Measurements from ENCODE around the gene ARRB2.

The ARRB2 gene

DNA sequence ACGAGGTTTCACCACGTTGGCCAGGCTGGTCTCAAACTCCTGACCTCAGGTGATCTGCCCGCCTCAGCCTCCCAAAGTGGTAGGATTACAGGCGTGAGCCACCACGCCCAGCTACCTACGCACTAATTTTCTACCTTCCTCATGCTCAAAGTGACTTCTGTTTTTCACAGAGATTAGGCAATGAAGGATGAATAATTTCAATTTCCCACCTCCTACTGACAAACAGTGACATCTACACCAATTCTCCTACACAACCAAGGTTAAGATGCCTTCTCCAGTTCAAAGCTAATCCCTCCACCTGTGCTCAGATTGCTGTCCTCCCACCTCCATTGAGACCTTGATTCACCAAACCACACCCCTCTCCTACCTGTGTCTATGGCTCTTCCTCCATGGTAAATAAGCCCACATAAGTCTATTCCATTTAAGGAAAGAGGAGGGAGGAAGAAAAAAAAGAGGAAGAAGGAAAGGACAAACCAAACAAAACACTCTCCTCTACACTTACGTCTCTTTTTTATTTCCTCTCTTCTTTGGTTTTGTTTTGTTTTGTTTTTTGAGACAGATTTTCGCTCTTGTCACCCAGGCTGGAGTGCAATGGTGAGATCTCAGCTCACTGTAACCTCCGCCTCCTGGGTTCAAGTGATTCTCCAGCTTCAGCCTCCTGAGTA lies 15.3 kb downstream of the ARRB2 start:
- no peak for DNase-seq (ENCODE audit: low read depth, low spot score)

DNA sequence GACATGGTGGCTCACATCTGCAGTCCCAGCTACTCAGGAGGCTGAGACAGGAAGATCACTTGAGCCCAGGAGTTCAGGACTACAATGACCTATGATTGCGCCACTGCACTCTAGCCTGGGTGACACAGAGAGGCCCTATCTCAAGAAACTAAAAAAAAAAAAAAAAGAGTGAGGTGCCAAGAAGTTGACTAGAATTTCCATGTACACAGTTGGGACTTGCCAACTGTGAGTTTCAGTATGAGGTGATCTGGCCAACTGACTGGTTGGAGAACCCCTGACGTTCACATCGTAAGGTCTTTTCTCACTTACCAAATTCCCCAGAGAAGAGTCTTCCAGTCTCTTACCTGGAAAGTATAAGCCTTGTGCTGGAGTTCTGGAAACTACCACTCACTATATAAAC lies 17.7 kb downstream of the ARRB2 start:
- DNase-seq (ENCODE audit: low read depth, low spot score) = no peak

DNA sequence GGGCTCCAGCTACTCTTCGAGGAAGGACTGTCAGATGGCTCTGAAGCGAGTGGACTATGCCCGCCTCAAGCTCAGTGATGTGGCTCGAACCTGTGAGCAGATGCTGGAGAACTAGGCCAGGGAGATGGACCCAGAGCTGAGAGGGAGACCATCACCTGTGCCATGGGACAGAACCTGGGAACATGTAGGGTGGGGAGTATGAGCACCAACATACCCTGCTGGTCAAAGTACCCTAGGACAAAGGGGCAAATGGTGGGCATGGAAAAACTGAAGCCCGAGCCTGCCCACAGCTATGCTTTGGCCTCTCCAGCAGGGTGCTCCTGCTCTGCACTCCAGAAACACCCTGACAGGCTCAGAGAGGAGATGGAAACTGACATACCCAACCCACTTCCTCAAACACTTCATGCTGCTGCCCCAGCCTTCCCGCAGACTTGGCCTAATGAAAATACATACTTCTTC lies 22.7 kb downstream of the ARRB2 start:
- no peak for DNase-seq (ENCODE audit: low read depth, low spot score)

DNA sequence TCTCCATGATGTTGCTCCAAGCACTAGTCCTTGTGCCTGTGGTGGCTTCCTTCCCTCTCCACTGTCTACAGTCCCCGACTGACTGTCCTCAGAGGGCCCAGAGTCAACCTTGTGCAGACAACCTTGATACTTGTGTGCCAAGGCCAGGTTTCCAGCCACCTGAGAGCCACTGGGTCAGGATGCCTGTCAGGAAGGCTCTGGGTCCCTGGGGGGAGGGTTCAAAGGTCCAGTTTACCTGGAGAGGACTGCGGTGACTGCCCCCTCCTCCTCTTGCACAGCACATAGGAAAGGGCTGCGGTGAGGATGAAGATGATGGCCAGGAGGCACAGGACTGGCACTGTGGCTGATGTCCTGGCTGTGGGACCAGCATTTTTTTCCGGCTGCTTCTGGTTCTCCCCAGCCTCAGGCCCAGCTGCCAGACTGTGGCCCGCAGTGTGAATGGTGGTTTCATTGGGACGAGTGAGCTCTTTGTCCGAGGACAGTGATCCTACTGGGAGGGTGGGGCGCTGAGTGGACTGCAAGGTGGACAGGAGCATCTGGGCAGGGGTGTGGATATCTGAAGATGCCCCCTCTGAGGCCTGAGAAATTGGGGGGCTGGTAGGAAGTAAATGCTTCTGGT lies 24.5 kb downstream of the ARRB2 start:
- no peak for DNase-seq (ENCODE audit: low read depth, low spot score)

DNA sequence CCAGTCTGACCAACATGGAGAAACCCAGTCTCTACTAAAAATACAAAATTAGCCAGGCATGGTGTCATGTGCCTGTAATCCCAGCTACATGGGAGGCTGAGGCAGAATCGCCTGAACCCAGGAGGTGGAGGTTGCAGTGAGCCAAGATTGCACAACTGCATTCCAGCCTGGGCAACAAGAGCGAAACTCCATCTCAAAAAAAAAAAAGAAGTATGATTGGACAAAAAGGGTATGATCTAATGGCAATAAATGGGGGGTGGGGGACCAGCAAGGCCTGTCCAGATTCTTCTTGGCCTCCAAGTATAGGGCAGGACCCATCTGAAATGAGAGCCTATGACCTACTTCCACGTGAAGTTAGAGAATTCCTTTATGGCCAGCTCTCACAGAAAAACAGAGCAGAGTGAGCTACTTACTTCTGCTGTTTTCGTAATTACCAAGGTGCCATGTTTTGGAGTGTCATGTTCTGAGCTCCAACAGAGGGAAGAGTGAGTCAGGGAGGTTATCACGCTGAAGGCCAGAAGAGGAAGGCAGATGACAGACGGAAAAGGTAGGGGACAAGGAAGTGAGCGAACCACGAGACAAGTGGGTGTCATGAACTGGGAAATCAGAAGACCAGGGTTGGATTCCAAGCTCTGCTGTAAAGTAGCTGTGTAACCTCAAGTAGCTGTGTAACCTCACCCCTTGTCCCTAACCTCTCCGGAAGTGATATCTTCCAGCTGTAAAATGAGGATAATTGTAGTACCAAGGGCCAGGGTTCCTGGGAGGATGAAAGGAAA lies 25.6 kb downstream of the ARRB2 start:
- DNase-seq (ENCODE audit: low read depth, low spot score) = no peak

DNA sequence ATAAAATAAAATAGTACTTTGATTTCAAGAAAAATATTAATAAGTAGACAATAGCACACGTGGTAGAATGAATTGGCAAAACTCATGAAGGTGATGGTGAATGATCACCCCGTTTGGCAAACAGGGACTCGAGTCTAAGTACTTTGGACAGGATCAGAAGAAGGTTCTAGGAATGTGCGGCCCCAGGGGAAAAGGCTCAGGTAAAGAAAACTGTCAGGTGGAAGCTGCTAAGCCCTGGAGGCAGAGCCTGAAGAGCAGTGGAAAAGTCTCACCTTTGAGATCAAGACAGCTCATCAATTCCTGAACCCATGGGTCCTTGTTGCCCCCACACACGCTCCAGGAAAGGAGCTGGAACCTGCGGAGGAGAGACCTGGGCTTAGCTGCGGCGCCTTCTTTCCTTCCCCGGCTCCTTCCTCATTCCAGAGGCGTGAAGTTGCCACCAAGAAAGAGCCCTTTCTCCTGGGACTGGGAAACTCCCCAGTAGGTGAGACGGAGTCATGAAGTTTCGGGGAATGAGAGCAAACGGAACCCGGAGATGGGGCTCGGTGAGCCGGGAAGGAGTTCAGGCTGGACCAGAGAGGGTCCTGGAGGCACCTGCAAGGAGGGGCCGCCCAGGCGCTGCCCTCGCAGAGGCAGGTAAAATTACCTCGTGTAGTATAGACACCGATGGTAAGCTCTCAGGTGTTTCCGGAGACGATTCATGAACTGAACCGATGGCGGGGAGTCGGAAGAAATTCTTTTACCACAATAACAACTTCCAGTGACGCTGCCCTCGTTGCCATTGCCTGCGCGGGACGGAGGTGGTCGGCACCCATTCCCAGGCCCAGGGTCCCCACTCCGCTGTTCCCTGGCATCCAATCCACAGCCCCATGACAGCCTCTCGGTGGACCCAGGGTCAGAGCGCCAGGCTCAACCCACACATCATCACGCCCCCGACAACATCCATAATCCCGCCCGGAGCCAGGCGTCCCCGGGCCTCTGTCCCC lies 28.0 kb downstream of the ARRB2 start:
- no peak for DNase-seq (ENCODE audit: low read depth, low spot score)

DNA sequence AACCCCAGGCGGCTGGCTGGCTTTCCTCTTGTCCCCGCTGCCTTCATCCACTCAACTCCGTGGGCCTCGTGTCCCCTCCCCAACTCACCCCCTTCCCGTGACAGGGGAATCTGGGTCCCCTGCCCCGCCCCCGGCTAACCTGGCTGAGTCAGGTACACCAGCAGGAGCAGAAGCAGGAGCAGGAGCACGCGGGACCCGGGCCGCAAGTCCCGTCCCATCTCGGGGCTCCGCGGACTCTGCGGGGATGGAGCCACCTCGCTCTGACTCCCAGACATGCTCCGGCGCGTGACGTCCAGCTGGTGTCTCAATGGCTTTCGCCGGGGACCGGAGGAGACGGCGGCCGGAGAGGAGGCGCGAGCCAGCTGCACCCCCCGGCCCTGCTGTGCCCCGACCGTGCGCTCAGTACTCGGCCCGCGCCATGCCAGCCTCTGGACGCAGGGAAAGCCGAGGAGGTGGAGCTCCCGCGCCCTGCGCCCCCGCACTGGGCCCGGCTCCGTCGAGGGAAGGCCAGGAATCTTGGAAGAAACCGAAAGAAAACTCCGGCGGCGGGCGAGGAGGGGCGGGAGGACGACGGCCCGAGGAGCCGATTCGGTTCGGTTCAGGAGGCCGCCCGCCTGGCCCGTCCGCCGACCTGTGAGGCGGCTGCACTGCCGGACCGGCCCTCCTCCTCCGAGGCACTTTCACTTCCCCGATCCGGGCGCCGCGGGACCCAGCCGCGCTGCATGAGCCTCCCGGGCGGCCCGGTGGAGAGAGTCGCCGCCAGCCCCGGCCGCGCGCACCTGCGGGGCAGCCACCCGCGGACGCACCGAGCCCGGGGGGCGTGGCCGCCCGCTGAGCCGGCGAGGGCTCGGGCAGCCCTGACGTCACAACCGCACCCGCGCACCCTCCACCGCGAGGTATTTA lies 28.9 kb downstream of the ARRB2 start, which contains the start of the genes CXCL16 and ZMYND15:
TSS of gene CXCL16 (minus strand) at position 807 of the 903 bp plus-strand sequence. CDS start at position 218, 589 bp downstream.
TSS of gene ZMYND15 (plus strand) at position 712 of the 903 bp plus-strand sequence. CDS start 716 bp downstream, outside the sequence.
- DNase-seq (ENCODE audit: low read depth, low spot score) = no peak

DNA sequence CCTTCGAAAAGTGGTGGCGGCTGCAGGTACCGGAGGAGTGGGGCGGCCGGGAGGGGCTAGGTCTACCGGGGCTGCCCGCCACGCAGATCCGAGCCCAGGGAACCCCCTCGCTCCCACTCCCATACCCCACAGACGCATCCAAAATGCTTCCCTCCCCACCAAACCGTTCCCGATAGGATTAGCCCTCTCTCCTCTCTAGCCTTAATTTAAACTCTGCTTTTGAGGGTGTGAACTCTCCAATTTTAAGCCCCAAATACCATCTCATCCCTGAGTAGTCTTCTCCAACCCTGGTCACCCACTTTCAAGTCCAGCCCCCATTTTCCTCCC lies 29.6 kb downstream of the ARRB2 start:
- no peak for DNase-seq (ENCODE audit: low read depth, low spot score)

DNA sequence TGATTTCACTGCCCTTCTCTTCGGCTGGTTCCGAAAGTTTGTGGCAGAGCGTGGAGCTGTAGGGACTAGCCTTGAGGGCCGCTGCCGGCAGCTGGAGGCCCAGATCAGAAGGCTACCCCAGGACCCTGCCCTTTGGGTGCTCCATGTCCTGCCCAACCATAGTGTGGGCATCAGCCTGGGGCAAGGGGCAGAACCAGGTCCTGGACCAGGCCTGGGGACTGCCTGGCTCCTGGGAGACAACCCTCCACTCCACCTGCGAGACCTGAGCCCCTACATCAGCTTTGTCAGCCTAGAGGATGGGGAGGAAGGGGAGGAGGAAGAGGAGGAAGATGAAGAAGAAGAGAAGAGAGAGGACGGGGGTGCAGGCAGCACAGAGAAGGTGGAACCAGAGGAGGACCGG lies 30.2 kb downstream of the ARRB2 start:
- DNase-seq (ENCODE audit: low read depth, low spot score) = no peak

DNA sequence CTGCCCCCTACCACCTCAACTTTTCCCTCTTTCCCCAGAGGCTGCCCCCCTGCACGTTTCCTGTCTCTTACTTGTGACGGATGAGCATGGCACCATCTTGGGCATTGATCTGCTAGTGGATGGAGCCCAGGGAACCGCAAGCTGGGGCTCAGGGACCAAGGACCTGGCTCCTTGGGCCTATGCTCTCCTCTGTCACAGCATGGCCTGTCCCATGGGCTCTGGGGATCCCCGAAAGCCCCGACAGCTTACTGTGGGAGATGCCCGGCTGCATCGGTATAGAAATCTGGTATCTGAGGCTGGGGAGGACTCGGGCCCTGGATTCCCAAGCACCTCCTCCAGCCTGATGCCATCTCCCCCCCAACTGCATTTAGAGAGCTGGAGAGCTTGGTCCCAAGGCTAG lies 31.1 kb downstream of the ARRB2 start:
- DNase-seq (ENCODE audit: low read depth, low spot score) = no peak

DNA sequence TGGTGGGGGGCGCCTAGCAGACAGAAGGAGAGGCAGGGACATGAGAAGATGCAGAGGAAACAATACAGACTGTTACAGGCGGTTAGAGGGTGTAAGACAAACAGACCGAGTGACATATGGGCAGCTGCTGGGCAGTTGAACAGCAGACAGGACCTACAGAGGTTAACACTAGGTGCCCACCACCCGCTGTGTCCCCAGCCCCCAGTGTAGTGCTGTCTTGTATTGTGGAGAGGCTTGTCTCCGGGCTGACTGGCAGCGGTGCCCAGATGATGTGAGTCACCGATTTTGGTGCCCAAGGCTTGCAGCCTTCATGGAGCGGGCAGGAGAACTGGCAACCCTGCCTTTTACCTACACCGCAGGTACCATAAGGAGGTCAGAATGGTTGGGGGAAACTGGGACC lies 31.7 kb downstream of the ARRB2 start:
- DNase-seq (ENCODE audit: low read depth, low spot score) = no peak

DNA sequence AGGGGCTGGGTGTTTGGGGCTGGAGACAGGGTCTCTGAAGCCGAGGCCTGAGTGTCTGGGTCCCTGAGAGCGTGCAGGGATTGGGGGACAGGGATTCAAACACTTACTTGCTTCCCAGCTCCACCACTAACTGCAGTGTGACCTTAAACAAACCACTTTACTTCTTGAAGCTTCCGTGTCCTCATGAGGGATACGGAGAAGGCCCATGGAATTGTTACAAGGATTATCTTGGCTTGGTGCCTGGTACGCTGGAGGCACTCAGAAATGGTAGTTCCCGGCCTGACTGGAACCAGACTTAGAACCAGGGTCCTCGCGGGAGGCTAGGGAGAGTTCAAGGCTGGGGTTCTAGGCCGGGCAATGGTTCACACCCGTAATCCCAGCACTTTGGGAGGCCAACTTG lies 32.2 kb downstream of the ARRB2 start:
- no peak for DNase-seq (ENCODE audit: low read depth, low spot score)

DNA sequence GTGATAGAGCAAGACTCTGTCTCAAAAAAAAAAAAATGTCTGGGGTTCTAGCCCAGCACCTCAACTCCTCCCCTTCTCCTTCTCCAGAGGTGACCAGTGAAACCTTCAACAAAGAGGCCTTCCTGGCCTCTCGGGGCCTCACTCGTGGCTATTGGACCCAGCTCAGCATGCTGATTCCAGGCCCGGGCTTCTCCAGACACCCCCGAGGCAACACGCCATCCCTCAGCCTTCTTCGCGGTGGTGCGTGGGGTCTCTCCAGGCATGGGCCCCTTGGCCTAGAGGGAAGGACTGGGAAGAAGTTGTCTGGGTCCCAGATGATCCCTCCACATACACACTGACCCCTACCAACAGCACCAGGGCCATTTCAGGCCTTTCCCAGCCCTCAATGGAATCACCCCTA lies 32.8 kb downstream of the ARRB2 start:
- DNase-seq (ENCODE audit: low read depth, low spot score) = no peak

DNA sequence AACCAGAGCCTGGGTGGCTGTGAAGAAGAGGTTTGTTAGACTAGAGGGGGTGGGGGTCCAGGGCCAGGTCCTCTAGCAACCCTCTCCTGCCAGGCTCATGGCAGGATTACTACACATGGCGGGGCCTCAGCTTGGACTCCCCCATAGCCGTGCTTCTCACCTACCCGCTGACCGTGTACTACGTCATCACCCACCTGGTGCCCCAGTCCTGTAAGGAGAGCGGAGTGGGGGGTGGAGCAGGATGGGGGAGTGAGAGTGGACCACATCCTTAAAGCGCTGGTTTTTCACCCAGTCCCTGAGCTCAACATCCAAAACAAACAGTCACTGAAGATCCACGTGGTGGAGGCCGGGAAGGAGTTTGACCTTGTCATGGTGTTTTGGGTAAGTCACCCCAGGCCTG lies 33.5 kb downstream of the ARRB2 start:
- DNase-seq (ENCODE audit: low read depth, low spot score) = no peak

DNA sequence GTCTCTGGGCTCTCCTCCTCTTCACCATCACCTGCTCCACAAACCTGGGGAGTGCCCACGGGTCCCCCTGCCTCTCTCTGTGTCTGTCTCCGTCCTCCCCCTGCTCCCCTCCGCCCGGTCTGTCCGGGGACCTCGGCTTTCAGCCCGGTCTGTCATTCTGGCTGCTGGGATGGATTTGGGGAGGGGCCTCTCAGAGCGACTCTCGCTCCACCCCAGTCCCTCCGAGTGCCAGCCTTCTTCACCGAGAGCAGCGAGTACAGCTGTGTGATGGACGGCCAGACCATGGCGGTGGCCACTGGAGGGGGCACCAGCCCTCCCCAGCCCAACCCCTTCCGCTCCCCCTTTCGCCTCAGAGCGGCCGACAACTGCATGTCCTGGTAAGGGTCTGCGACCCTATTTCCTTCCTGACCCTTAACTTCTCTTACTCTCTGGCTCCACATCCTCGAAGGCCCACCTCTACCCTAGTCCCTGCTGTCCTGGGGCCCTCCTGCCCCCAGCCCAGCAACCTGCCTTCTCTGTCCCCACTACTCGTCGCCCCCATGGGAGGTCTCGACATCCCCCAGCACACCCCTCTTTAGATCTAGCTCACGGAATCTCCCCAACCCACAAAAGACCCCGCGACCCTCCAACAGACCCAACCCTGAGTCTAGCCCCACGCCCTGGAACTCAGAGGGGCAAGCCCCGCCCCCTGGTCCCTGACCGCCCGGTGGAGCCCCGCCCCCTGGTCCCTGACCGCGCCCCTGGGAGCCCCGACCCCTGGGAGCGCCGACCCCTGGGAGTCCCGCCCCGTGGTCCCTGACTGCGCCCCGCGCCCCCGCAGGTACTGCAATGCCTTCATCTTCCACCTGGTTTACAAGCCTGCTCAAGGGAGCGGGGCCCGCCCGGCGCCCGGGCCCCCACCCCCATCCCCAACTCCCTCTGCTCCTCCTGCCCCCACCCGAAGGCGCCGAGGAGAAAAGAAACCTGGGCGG lies 34.9 kb downstream of the ARRB2 start:
- DNase-seq (ENCODE audit: low read depth, low spot score) = no peak

DNA sequence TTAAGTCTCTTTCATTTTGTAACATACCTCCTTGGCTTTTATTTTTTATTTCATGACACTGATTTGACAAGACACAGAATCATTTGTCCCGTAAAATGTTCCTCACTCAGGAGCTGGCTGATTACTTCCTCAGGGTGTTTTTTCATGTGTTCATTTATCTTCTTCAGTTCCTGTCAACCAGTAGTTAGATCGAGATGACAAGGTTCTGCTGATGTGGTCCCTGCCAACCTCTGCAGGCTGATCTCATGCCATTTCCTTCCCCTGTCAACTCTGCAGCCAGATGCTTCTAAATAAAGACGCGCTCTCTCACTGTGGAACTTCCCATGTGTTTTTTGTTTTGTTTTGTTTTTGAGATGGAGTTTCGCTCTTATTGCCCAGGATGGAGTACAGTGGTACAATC lies 37.4 kb downstream of the ARRB2 start:
- no peak for DNase-seq (ENCODE audit: low read depth, low spot score)

DNA sequence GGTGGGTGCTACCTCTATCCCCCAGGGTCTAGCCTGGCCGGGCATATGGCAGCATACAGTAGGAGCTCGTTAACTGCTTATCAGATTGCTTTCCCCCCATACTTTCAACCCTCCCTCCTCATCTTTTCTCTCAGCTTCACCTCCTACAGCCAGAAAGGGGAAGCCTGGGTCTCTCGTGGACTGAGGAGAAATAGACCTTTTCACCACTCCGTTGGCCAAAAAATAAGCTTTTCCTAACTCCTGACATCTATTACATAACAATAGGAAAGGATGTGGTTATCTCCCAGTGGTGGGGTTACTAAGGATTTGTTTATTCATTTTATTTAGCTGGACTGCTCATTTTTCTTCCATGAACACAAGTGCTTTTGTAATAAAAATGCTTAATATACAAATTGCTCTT lies 38.3 kb downstream of the ARRB2 start:
- DNase-seq (ENCODE audit: low read depth, low spot score) = no peak

DNA sequence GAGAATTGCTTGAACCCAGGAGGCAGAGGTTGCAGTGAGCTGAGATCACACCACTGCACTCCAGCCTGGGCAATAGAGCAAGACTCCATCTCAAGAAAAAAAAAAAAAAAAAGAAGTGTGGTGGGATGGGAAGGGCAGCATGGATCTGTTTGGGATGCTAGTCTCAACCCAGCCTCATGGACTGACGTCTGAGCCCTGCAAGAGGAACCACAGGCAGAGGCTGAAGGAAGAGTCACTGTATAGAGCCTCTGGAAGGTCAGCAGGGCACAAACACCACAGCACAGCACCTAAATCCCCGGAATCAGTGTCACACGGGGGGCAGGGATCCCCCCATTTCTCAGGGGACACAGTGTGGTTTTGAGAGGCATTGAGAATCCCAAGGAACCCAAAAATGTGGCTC lies 40.2 kb downstream of the ARRB2 start:
- DNase-seq (ENCODE audit: low read depth, low spot score) = no peak

DNA sequence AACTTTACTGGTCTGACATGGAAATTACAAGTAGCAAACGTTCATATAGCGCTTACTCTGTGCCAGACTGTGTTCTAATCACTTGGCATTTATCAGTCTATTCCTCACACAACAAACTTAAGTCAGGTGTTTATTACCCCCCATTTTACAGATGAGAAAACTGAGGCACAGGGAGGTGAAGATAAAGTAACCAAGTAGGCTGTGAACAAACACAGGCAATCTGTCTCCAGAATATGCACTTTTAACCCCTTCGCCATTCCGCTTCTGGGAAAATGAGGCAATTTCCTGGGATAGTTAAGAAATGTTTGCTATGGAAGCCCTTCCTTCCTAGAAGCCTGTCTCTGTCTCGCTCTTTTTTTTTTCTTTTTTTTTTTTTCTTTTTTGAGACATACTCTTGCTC lies 41.5 kb downstream of the ARRB2 start:
- no peak for DNase-seq (ENCODE audit: low read depth, low spot score)

All from brain pericyte (primary cell).